ENCODE results near the gene PDE4B.
A peak's percentile ranks its signal among the peaks of the same experiment; 100 is the strongest.

PDE4B gene

DNA sequence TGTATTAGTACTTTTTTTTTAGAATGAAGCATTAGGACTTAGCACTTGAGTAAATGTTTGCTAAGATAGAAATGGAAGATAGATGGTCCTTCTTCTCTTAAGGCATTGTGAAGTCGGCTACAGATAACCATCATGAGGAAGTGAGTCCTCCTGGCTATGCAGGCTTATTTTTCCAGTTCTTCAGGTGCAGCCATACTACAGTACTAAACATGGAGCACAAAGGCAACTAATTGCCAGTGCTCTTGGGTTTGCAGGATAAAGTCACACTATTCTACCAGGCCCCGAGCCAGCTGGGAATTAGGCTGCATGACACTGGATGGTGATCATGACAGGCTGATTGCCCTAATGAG, 543.9 kb downstream of the PDE4B start:
- DNase-seq (ENCODE audit: low spot score), result no peak

DNA sequence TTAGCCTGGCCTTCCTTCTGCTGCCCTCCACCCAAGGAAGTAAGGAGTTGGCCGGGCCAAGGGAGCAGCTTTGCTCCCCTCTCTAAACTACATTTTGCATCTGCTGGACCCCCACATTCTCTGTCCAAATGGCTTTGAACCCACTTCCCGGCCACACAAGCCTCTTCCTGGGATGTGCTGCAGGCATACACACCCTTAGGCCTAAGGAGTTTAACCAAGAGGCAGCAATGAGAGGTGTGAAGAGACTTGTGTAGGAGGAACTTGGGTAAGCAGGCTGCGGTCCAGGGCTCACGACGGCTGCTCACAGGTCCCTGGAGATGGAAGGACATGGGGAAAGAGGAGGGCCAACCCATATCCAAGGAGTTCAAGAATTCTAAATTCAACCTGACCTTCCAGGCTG, 544.6 kb downstream of the PDE4B start:
- no peak for DNase-seq (ENCODE audit: low spot score)

DNA sequence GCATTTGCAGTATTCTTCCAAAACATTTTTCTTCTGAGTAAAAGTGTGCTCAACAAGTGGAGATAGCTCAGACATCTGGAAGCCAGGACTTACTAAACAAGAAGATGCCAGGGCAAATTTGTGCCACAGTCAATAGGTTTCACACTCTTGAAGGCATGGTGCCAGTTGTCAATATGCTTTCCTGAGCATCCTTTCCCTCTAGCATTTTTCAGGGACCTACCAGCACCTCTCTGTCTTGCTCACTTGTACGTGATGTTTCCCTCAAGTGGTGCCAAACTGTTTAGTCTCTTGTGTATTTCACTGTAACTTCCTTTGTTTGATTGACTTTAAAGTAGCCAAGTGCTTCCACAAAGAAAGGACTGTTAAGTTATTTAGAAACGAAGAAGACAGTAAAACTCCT, 547.2 kb downstream of the PDE4B start:
- DNase-seq (ENCODE audit: low spot score), result no peak

- no peak for DNase-seq (ENCODE audit: low spot score)
Measured at GRCh38 chr1:66341446-66342089, 548.9 kb downstream of the PDE4B start.

DNA sequence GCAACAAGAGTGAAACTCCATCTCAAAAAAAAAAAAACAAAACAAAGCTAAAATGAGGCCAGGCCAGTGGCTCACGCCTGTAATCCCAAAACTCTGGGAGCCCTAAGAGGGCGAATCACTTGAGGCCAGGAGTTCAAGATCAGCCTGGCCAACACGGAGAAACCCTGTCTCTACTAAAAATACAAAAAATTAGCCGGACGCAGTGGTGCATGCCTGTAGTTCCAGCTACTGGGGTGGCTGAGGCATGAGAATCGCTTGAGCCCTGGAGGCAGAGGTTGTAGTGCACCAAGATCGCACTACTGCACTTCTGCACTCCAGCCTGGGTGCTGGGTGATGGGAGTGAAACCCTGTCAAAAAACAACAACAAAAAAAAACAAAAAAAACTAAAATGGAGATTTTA, 550.0 kb downstream of the PDE4B start:
- DNase-seq (ENCODE audit: low spot score), result no peak

DNA sequence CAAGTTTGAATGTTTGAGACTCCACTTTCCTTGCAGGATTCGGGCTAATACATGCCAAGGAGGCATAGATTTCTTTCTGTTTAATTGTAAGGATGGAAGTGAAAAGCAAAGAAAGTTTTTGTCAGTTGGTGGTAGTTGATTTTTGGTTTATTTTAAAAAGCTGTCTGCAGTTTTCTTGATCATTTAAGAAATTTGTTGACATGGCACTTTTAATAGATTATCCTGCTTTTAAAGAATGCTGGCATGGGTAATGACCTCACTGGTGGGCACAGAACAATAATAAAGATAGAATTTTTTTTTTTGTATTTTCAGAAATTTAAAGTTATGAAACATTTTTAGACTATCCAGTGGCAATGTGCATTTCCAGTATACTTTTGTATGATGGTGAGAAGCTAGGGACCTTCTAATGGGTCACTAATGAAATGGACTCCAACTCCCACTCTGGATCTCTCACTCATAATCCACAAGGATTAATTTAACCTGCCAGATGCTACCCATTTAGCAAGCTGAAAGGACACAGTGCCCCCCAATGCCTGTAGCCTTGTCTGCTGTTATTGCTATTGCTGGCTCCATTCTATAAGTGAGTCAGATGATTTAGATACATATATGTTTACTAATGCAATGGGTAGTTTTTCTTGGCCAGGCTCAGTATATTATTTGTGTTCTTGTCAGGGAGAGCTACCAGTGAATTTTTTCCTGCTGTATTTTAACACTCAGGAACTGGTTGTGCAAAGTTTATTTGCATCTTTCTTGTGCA, 551.1 kb downstream of the PDE4B start:
- DNase-seq (ENCODE audit: low spot score), result no peak

DNA sequence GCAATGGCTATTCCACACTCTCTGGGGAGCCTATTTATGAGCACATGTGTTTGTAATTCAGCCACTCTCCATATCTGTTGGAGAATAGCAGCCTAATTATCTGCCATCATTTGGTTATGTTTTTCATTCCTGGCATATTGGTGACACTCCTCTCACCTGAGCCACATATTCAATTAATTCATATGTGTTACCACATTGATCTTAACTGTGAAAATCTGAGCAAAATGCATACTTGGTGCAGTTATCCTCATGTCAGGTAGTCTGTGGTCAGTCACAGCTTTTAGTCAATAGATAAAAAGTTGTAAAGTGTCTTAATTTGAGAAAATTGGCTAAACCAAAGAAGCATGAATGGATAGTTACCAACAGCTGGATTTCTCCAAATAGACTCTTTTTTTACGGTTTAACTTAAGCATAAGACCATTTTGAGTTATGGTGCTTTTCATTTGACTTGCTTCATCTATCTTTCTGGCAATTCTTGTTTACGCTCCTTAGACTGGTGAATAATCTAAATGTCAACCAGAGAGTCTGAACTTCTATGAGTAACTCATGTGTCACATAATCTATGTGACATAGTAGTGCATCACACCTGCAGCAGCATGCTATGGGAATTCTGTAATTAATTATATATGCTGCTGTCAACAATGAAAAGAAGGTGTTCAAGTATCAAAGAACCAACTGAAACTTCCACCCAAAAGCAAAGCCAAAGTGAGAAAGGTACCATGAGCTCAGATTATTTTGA, 553.5 kb downstream of the PDE4B start:
- DNase-seq (ENCODE audit: low spot score), result no peak

- DNase-seq (ENCODE audit: low spot score), result no peak
Measured at GRCh38 chr1:66346873-66347272, 554.2 kb downstream of the PDE4B start.

- DNase-seq (ENCODE audit: low spot score), result no peak
Measured at GRCh38 chr1:66348776-66349175, 556.1 kb downstream of the PDE4B start.

DNA sequence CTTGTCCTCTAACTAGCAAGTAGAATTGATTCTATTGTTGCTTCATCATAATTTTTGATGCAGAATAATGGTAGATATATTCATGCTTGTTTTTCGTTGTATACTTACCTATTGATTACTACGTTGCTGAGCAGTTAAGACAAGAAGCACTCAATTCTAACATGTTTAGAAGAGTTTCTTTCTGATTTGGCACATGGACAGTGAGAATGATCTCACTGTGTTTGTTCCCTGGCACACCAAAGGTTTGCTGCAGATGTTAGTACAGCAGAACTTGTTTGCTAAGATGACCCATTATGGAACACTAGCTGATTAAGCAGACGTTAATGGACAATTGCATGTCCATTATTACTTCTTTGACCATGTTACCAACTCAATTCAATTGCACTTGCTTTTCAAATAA, 556.5 kb downstream of the PDE4B start:
- DNase-seq (ENCODE audit: low spot score), result no peak

DNA sequence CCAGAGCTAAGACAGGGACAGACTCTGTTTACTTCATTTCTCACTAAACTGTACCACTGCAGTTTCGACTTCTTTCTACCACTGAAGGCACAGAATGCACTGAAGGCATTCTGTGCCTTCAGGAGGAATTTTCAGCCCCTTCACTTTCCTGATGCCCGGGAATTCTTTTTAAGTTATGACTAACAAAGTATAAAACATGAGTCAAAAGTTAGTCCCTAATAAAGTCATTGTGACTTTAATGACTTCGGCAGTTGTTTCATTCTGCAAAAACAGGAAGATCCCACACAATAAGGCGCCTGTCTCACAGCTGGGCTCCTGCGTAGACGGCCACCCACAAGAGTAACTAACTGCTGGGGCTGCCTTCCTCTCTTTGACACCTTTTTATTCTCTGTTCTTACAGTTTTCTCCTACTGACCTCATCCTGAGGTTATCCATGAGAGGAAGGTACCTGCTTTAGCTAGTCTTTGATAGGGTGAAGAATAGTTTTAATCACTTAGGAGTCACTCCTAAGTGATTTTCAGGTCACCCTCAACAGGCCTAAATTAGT, 557.4 kb downstream of the PDE4B start:
- DNase-seq (ENCODE audit: low spot score), result peak; percentile 57

DNA sequence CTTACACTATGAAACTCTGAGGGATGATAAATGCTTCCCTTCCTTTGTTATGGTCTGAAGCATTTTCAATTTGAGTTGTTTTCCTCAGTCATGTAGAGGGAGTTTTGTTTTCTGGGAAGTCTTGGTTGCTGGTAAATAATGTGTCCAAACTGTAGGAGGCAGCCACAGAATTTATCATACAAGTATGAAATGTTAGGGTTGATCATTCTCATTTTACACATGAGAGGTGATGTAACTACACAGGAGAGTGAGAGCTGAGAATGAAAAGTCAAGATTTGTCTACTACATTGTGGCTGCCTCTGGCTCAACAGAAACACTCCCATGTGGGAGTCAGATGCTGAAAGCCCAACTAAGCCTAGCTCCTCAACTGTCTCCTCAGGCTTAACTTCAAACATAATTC, 558.8 kb downstream of the PDE4B start:
- no peak for DNase-seq (ENCODE audit: low spot score)

DNA sequence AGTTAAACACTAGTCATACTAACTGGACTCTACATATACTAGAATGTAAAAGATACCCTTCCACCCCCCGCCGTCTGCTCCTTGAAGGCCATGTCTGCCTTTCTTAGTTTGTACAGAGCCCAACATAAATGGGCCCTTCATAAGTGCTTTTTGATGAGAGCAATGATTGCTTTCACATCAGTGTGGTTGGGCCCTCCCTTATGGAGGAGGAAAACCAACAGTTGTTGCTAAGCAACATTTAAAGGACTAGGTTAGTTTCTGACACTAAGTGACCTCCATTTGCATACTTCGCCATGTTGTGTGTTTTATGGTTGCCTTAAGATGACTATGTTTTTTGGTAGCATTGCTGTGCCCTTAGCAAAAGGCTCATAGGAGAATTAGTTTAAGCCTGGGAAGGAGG, 559.2 kb downstream of the PDE4B start:
- peak; percentile 64 for DNase-seq (ENCODE audit: low spot score)

DNA sequence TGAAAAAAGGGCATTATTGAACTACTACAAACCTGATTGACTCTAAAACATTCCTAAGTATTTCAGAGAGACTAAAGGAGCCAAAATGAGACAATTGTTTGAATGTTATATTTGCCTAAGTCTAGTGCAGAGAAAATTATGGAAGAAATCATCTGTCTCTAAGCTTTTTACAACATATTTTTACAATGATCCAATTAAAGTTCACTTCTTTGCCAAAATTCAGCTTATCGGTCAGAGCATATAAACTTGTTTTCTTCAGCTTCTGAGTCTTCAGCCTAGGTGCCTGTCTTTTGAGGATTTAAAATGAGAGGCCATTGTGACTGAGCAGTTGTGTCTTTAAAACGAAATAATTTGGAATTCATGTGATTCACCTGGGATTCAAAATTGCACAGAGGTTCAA, 560.1 kb downstream of the PDE4B start:
- DNase-seq (ENCODE audit: low spot score), result no peak

- no peak for DNase-seq (ENCODE audit: low spot score)
Measured at GRCh38 chr1:66353257-66353656, 560.6 kb downstream of the PDE4B start.

DNA sequence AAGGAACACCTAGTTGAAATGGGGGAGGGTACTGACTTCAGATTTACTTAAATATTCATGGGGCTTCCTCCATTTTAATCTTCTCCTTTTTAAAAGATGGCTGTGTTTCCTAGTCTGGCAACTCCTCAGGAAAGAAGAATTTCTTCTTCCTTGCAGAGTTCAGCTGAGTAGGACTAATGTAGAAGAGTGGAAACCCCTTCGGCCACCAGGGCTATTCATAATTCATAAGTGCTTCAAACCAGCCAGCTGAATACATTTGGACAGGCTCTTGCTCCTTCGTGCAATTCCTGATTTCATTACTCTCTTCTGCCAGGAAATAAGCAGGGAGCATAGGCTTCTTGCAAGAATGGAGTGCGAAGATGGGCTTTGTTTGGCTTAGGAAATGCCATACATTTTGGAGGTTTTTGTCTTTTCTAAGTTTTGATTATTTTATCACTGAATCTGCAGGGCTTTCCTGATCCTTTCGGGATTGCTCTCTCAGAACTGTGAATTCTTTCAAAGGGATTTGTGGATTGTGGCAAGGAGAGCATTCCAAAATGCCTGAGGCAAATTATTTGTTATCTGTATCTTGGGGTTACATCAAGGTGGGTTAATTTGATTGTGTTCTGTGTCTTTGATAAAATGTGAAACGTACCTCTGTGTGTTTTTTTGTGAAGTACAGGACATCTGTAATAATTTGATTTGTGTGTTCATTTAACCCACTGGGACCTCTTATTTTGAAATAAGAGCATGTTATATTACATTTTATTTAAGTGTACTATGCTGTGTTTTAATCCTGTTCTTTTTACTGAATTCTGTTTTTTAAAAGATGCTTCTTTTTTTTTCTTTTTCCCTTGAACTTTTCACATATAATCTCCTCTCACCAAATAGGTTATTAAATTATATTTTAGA, 561.9 kb downstream of the PDE4B start:
- no peak for DNase-seq (ENCODE audit: low spot score)

DNA sequence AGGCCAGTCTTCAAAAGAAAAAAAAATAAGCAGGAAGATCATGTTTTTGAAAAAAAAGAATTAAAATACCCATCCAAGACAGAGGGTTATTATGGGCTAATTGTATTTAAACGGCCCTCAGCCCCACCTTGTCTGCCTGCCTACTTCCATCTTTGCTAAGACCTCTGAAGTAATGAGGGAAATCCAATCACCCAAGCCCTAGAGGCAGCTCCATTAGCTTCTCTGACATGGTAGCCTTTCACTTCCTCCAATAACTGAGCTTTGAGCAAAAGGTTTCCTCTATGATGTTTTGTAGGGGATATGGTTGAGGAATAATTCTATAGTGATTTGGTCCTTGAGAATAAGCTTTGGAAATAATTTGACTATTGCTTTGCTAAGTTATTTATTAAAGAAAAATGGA, 563.1 kb downstream of the PDE4B start:
- no peak for DNase-seq (ENCODE audit: low spot score)

- no peak for DNase-seq (ENCODE audit: low spot score)
Measured at GRCh38 chr1:66356605-66357004, 563.9 kb downstream of the PDE4B start.

GRCh38 chr1:66357021-66357420, 564.3 kb downstream of the PDE4B start:
- no peak for DNase-seq (ENCODE audit: low spot score)

DNA sequence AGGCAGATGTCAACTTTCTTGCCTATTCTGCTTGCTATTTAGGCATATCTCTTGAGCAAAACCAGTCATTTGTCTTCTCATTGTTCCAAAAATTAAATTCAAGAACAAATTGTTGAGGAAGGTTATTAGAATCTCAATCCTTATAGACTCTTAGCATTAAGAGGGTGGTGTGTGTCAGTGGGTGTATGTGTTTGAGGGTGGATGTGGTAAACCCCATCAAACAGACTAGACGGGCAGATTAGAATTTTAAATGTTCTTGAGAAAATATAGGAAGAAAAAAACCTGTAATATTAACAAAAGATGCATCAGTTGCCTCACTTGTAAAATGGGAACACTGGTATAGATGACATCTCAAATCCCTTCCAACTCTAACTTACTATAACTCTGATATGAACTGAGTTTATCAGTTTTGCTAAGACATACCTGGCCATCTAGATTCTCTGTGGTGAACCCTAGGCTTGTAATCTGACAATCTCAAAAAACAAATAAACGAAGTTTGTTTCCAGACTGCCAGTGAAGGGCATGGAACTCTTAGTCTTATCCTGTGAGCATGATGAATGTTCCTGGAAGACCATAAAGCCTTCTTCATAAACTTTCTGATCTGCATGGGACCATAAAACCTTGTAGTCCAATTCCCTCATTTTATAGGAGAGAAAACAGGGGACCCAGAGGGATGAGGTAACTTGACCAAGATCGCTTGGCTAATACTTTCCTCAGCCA, 564.9 kb downstream of the PDE4B start:
- DNase-seq (ENCODE audit: low spot score), result peak; percentile 44

DNA sequence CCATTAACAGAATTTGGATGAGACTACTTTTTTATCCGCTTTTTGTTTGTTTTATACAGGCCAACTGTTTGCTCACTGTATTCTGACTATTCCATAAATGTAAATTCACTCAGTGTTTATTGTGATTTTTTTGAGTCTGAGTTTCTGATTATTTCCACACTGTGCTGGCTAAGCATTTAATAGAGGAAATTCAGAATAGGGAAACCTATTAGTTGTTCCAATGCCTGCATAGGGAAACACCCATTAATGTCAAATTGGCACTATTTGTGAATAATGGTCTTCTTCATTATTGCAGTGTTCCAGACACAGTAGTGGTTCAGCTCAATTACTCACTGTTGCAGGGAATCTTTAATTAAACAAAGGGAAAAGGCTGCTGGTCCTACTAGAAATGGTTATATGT, 566.6 kb downstream of the PDE4B start:
- no peak for DNase-seq (ENCODE audit: low spot score)

All from CD4-positive, alpha-beta T cell treated with Interleukin-6 at 100 ng/mL for 8 hours (primary cell).